Liver (tissue), 9 donors: ENCODE results near the gene HS1BP3. TPM values are rescaled to one million over a fixed set of nuclear protein-coding genes. Genes with fewer than 3 reads are reported as not detected.

Source experiments
- DNase-seq: peaks from one replicate; pipeline ENCODE4 v3.0.0-alpha.2; 2017; ENCODE audit warnings: low spot score
- H3K27ac ChIP-seq, 2 donors: one replicate each; pipeline ENCODE4 v1.7.0; 2013; ENCODE audit warnings: inconsistent platforms in 2 of 2, low read length in 2 of 2, control low read depth in 1 of 2, low read depth in 1 of 2, mild to moderate bottlenecking in 1 of 2
- H3K27me3 ChIP-seq, 4 donors: one replicate each; pipeline versions ENCODE4 v1.6.1 to v1.7.0; 2013; ENCODE audit warnings: low read length in 3 of 4, inconsistent platforms in 1 of 4, mild to moderate bottlenecking in 1 of 4, moderate library complexity in 1 of 4; ENCODE audit not compliant: control insufficient read depth in 4 of 4, insufficient read depth in 4 of 4
- H3K36me3 ChIP-seq, 4 donors: one replicate each; pipeline versions ENCODE4 v1.6.1 to v1.7.0; 2013; ENCODE audit warnings: low read length in 3 of 4, mild to moderate bottlenecking in 3 of 4, low read depth in 1 of 4, moderate library complexity in 1 of 4; ENCODE audit not compliant: control insufficient read depth in 4 of 4, insufficient read depth in 3 of 4
- H3K4me1 ChIP-seq, 4 donors: one replicate each; pipeline versions ENCODE4 v1.6.1 to v1.7.0; 2013; ENCODE audit warnings: low read length in 3 of 4, mild to moderate bottlenecking in 3 of 4, moderate library complexity in 1 of 4; ENCODE audit not compliant: control insufficient read depth in 4 of 4, insufficient read depth in 4 of 4
- H3K4me3 ChIP-seq, 3 donors: one replicate each; pipeline versions ENCODE4 v1.6.1 to v1.7.0; 2013; ENCODE audit warnings: low read length in 3 of 3, control low read depth in 1 of 3, low read depth in 1 of 3, mild to moderate bottlenecking in 1 of 3
- H3K9ac ChIP-seq, 2 donors: one replicate each; pipeline ENCODE4 v1.7.0; 2013; ENCODE audit warnings: low read length in 2 of 2, mild to moderate bottlenecking in 2 of 2, moderate library complexity in 2 of 2, control low read depth in 1 of 2, low read depth in 1 of 2
- H3K9me3 ChIP-seq, 4 donors: one replicate each; pipeline versions ENCODE4 v1.6.1 to v1.7.0; 2013; ENCODE audit warnings: low read length in 3 of 4; ENCODE audit not compliant: control insufficient read depth in 4 of 4
- EGR1 ChIP-seq, 2 donors: IDR thresholded peaks; 2 replicates each; pipeline ENCODE4 v1.6.1; 2016 to 2018; ENCODE audit warnings: antibody characterized with exemption in 2 of 2, low read depth in 2 of 2
- FOXA1 ChIP-seq: IDR thresholded peaks from 2 replicates; pipeline ENCODE4 v1.6.1; 2016; ENCODE audit warnings: antibody characterized with exemption
- FOXA2 ChIP-seq: IDR thresholded peaks from 2 replicates; pipeline ENCODE4 v1.6.1; 2016; ENCODE audit warnings: antibody characterized with exemption
- GABPA ChIP-seq, 2 donors: IDR thresholded peaks in 1 of 2; conservative IDR thresholded peaks in 1 of 2; 2 replicates each; pipeline ENCODE4 v1.6.1; 2016; ENCODE audit warnings: antibody characterized with exemption in 2 of 2, mild to moderate bottlenecking in 1 of 2, moderate library complexity in 1 of 2
- HNF4A ChIP-seq, 2 donors: conservative IDR thresholded peaks; 2 replicates each; pipeline ENCODE4 v1.6.1; 2016; ENCODE audit warnings: antibody characterized with exemption in 2 of 2, mild to moderate bottlenecking in 2 of 2
- HNF4G ChIP-seq: IDR thresholded peaks from 2 replicates; pipeline ENCODE4 v1.6.1; 2016; ENCODE audit warnings: antibody characterized with exemption
- JUND ChIP-seq, 2 donors: IDR thresholded peaks; 2 replicates each; pipeline ENCODE4 v1.6.1; 2016; ENCODE audit warnings: antibody characterized with exemption in 2 of 2
- NR2F2 ChIP-seq: IDR thresholded peaks from 2 replicates; pipeline ENCODE4 v1.6.1; 2016; ENCODE audit warnings: antibody characterized with exemption
- RAD21 ChIP-seq, 2 donors: IDR thresholded peaks; 2 replicates each; pipeline ENCODE4 v1.6.1; 2016; ENCODE audit warnings: antibody characterized with exemption in 2 of 2, mild to moderate bottlenecking in 2 of 2
- RXRA ChIP-seq, 2 donors: IDR thresholded peaks; 2 replicates each; pipeline ENCODE4 v1.6.1; 2017 to 2018; ENCODE audit warnings: antibody characterized with exemption in 2 of 2, mild to moderate bottlenecking in 1 of 2
- SP1 ChIP-seq: IDR thresholded peaks from 2 replicates; pipeline ENCODE4 v1.6.1; 2018; ENCODE audit warnings: antibody characterized with exemption, mild to moderate bottlenecking
- TAF1 ChIP-seq: conservative IDR thresholded peaks from 2 replicates; pipeline ENCODE4 v1.6.1; 2016; ENCODE audit warnings: antibody characterized with exemption, mild to moderate bottlenecking
- YY1 ChIP-seq: IDR thresholded peaks from 2 replicates; pipeline ENCODE4 v1.6.1; 2016; ENCODE audit warnings: antibody characterized with exemption, mild to moderate bottlenecking
- whole genome bisulfite sequencing: extraction: QIAGEN DNeasy Blood & Tissue Kit; methylation state at CpG from one replicate; pipeline ENCODE4 v1.1.7; 2013; 5-methylcytosine and 5-hydroxymethylcytosine counted together
- polyA plus RNA-seq, 2 donors: library from polyadenylated mRNA; stranded (reverse) in 1 of 2; unstranded in 1 of 2; fragments of 200-250 nt in 1 of 2; fragments of >200 nt in 1 of 2; fragmentation: Nextera tagmentation in 1 of 2; extraction: Ambion mirVana in 1 of 2; gene quantifications; one replicate each; pipeline versions ENCODE4 v1.2.1 to v1.2.3, GENCODE V29; 2013 to 2015
- total RNA-seq, 2 donors: library from RNA; depleted of rRNA; stranded (reverse); fragments of >200 nt; gene quantifications; one replicate each; pipeline ENCODE4 v1.2.3, GENCODE V29; 2014
- TF ChIP-seq, protein P1 (sequence below): IDR thresholded peaks from 2 replicates; pipeline ENCODE4 v1.6.1; 2016; ENCODE audit warnings: antibody characterized with exemption
- TF ChIP-seq, protein P2 (sequence below): fragments of 150-350 bp; IDR thresholded peaks from 2 replicates; pipeline ENCODE4 v1.5.1; 2017; ENCODE audit warnings: improper control_type of control experiment, low read depth, low read length; ENCODE audit not compliant: missing input control
- TF ChIP-seq, protein P3 (sequence below): IDR thresholded peaks from 2 replicates; pipeline ENCODE4 v1.6.1; 2016; ENCODE audit warnings: antibody characterized with exemption
- TF ChIP-seq, protein P4 (sequence below): IDR thresholded peaks from 2 replicates; pipeline ENCODE4 v1.6.1; 2016; ENCODE audit warnings: antibody characterized with exemption
- TF ChIP-seq, protein P5 (sequence below): IDR thresholded peaks from 2 replicates; pipeline ENCODE4 v1.6.1; 2016; ENCODE audit warnings: antibody characterized with exemption, mild to moderate bottlenecking
- donor health status: healthy.
- donor health status: healthy.
- donor health status: healthy.
- donor health status: healthy.
- donor health status: healthy.

HS1BP3 gene
- total and polyA plus RNA-seq, 4 donors: 7.7 to 15.4 (median 10.9) TPM

DNA sequence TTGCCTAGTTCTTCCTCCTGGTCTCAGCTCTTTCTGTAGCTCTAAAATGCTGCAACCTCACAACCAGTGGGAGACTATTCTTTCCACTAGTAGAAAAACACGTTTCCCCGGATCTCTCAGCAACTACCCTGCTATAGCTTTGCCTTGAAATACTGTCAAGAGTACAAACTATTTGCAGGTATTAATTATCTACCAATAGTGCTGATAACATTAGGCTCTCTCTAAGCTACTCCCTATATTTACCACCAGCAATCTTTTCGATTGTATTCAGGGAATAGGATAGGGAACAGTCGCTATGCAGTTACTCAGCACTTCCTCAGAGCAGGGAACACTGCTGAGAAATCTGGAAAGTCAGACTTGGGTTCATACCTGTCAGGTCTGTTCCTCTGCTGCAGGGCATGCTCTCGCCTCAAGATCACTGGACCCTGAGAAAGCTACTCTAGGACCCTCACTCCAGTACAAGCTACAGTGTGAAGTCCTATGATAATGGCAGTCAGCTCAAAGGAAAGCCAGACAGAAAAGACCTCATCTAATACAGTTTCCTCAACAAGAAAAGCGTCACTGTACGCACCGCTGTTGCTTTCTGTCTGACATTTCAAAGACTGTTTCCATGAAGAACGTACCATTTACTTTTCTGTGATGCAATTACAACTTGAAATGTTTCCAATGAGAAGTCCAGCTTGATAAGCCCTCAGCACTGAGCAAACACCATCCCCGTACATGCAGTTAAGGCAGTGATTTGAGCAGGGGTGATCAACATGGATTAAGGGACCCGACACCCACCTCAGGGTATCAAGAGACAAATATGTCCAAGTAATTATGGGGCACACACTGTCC is 38.7 kb upstream of the HS1BP3 start:
- TF ChIP-seq EGR1 (IDR thresholded peaks at IDR 0.05; ENCODE audit: low read depth in 2 of 2): peak; percentile 21 to 82
- TF ChIP-seq, protein P1, sequence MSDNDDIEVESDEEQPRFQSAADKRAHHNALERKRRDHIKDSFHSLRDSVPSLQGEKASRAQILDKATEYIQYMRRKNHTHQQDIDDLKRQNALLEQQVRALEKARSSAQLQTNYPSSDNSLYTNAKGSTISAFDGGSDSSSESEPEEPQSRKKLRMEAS: peak; percentile 56
- TF ChIP-seq SP1: peak; percentile 68
- TF ChIP-seq FOXA1: peak; percentile 70
- peak; percentile 65 to 85 for TF ChIP-seq RXRA (IDR thresholded peaks at IDR 0.05)
- TF ChIP-seq RAD21 (IDR thresholded peaks at IDR 0.05): peak; percentile 41 to 48
- peak; percentile 92 for TF ChIP-seq FOXA2
- TF ChIP-seq, protein P2, sequence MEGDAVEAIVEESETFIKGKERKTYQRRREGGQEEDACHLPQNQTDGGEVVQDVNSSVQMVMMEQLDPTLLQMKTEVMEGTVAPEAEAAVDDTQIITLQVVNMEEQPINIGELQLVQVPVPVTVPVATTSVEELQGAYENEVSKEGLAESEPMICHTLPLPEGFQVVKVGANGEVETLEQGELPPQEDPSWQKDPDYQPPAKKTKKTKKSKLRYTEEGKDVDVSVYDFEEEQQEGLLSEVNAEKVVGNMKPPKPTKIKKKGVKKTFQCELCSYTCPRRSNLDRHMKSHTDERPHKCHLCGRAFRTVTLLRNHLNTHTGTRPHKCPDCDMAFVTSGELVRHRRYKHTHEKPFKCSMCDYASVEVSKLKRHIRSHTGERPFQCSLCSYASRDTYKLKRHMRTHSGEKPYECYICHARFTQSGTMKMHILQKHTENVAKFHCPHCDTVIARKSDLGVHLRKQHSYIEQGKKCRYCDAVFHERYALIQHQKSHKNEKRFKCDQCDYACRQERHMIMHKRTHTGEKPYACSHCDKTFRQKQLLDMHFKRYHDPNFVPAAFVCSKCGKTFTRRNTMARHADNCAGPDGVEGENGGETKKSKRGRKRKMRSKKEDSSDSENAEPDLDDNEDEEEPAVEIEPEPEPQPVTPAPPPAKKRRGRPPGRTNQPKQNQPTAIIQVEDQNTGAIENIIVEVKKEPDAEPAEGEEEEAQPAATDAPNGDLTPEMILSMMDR: no peak
- TF ChIP-seq, protein P3, sequence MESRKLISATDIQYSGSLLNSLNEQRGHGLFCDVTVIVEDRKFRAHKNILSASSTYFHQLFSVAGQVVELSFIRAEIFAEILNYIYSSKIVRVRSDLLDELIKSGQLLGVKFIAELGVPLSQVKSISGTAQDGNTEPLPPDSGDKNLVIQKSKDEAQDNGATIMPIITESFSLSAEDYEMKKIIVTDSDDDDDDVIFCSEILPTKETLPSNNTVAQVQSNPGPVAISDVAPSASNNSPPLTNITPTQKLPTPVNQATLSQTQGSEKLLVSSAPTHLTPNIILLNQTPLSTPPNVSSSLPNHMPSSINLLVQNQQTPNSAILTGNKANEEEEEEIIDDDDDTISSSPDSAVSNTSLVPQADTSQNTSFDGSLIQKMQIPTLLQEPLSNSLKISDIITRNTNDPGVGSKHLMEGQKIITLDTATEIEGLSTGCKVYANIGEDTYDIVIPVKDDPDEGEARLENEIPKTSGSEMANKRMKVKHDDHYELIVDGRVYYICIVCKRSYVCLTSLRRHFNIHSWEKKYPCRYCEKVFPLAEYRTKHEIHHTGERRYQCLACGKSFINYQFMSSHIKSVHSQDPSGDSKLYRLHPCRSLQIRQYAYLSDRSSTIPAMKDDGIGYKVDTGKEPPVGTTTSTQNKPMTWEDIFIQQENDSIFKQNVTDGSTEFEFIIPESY: peak; percentile 58
- TF ChIP-seq HNF4G: no peak
- peak; percentile 61 for TF ChIP-seq TAF1
- TF ChIP-seq, protein P4, sequence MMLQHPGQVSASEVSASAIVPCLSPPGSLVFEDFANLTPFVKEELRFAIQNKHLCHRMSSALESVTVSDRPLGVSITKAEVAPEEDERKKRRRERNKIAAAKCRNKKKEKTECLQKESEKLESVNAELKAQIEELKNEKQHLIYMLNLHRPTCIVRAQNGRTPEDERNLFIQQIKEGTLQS: peak; percentile 87
- peak; percentile 18 to 79 for TF ChIP-seq JUND (IDR thresholded peaks at IDR 0.05)
- TF ChIP-seq YY1: peak; percentile 92
- peak; percentile 75 to 86 for TF ChIP-seq HNF4A (conservative IDR thresholded peaks at IDR 0.05)
- TF ChIP-seq, protein P5, sequence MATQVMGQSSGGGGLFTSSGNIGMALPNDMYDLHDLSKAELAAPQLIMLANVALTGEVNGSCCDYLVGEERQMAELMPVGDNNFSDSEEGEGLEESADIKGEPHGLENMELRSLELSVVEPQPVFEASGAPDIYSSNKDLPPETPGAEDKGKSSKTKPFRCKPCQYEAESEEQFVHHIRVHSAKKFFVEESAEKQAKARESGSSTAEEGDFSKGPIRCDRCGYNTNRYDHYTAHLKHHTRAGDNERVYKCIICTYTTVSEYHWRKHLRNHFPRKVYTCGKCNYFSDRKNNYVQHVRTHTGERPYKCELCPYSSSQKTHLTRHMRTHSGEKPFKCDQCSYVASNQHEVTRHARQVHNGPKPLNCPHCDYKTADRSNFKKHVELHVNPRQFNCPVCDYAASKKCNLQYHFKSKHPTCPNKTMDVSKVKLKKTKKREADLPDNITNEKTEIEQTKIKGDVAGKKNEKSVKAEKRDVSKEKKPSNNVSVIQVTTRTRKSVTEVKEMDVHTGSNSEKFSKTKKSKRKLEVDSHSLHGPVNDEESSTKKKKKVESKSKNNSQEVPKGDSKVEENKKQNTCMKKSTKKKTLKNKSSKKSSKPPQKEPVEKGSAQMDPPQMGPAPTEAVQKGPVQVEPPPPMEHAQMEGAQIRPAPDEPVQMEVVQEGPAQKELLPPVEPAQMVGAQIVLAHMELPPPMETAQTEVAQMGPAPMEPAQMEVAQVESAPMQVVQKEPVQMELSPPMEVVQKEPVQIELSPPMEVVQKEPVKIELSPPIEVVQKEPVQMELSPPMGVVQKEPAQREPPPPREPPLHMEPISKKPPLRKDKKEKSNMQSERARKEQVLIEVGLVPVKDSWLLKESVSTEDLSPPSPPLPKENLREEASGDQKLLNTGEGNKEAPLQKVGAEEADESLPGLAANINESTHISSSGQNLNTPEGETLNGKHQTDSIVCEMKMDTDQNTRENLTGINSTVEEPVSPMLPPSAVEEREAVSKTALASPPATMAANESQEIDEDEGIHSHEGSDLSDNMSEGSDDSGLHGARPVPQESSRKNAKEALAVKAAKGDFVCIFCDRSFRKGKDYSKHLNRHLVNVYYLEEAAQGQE: peak; percentile 79
- TF ChIP-seq GABPA (IDR thresholded peaks at IDR 0.05 in 1 of 2, conservative IDR thresholded peaks at IDR 0.05 in 1 of 2): no peak
- no peak for TF ChIP-seq NR2F2
- Histone ChIP-seq H3K9me3 (no peaks in the 10 kb centered on the region), H3K36me3 (peaks cover 0 to 3% (median 1%) of the 10 kb centered on the region in 4 donors), H3K9ac (peak overlapping the region; percentile 0 to 52), H3K27me3 (no peaks in the 10 kb centered on the region), H3K27ac (peak overlapping the region; percentile 37 to 67), H3K4me1 (peaks cover 2 to 38% (median 36%) of the 10 kb centered on the region in 4 donors), H3K4me3 (peak overlapping the region; percentile 8 to 44 (median 10))
- WGBS: 33% methylated on average over 11 of the region's 11 CpGs
- DNase-seq: no peak
